Endodermal cell (in vitro differentiated cells): ENCODE data around the gene IL1RL2. TPM values are rescaled to one million over a fixed set of nuclear protein-coding genes. Genes with fewer than 3 reads are reported as not detected.

Experiments used
- DNase-seq: peaks from one replicate; pipeline ENCODE4 v3.0.0-alpha.2; 2017
- H3K27ac ChIP-seq: 2 replicates; pipeline ENCODE4 v1.5.1; 2013; ENCODE audit warnings: mild to moderate bottlenecking, low read depth, low read length, moderate library complexity
- H3K27me3 ChIP-seq: 2 replicates; pipeline ENCODE4 v1.6.1; 2013; ENCODE audit warnings: mild to moderate bottlenecking, low read length, moderate library complexity; ENCODE audit not compliant: insufficient read depth, control insufficient read depth, poor library complexity, severe bottlenecking
- H3K36me3 ChIP-seq: 2 replicates; pipeline ENCODE4 v1.7.0; 2013; ENCODE audit warnings: mild to moderate bottlenecking, low read length, moderate library complexity; ENCODE audit not compliant: control insufficient read depth, insufficient read depth
- H3K4me1 ChIP-seq: one replicate; pipeline ENCODE4 v1.7.0; 2013; ENCODE audit warnings: low read length; ENCODE audit not compliant: control insufficient read depth, insufficient read depth
- H3K4me3 ChIP-seq: 2 replicates; pipeline ENCODE4 v1.5.1; 2013; ENCODE audit warnings: mild to moderate bottlenecking, low read length, moderate library complexity
- H3K9ac ChIP-seq: 2 replicates; pipeline ENCODE4 v1.6.1; 2013; ENCODE audit warnings: mild to moderate bottlenecking, low read length, moderate library complexity; ENCODE audit not compliant: poor library complexity, severe bottlenecking; ENCODE audit errors: extremely low read depth
- H3K9me3 ChIP-seq: 2 replicates; pipeline ENCODE4 v1.6.1; 2013; ENCODE audit warnings: mild to moderate bottlenecking, low read length, moderate library complexity; ENCODE audit not compliant: control insufficient read depth
- H3K27ac Mint-ChIP-seq: 2 replicates; pipeline ENCODE4 v1.8.0; 2020; ENCODE audit warnings: mixed read lengths
- H3K27me3 Mint-ChIP-seq: 2 replicates; pipeline ENCODE4 v1.8.0; 2021; ENCODE audit warnings: mild to moderate bottlenecking, mixed read lengths; ENCODE audit not compliant: insufficient read depth
- H3K36me3 Mint-ChIP-seq: 2 replicates; pipeline ENCODE4 v1.8.0; 2020; ENCODE audit warnings: low read depth, mixed read lengths
- H3K4me1 Mint-ChIP-seq: 2 replicates; pipeline ENCODE4 v1.8.0; 2020; ENCODE audit warnings: mixed read lengths
- H3K4me3 Mint-ChIP-seq: 2 replicates; pipeline ENCODE4 v1.8.0; 2020; ENCODE audit warnings: mild to moderate bottlenecking, moderate library complexity, mixed read lengths
- H3K9me3 Mint-ChIP-seq: 2 replicates; pipeline ENCODE4 v1.8.0; 2020; ENCODE audit warnings: mild to moderate bottlenecking, mixed read lengths
- WGBS, 2 experiments: methylation state at CpG; one replicate each; pipeline versions ENCODE4 v1.1.5 to v1.1.7; 2013; ENCODE audit warnings: missing lambda C conversion rate in 2 of 2, mixed read lengths in 1 of 2; ENCODE audit not compliant: insufficient coverage in 1 of 2, insufficient read length in 1 of 2; 5-methylcytosine and 5-hydroxymethylcytosine counted together
- total RNA-seq, 2 donors: library from RNA; stranded (reverse); fragmentation: NEBNext Ultra II Directional in 1 of 2; extraction: Animal tissue kit (Norgen Biotek cat#: 25700) in 1 of 2; gene quantifications; 2 replicates in 1 of 2; 3 replicates in 1 of 2; pipeline ENCODE4 v1.2.1, GENCODE V29; 2021
- TF ChIP-seq, protein P1 (sequence below): fragments of 200-600 bp; sonication (generic); conservative IDR thresholded peaks from 2 replicates; pipeline ENCODE4 v1.5.0; 2021; ENCODE audit warnings: antibody characterized with exemption, mild to moderate bottlenecking

The IL1RL2 gene
- total RNA-seq, 2 donors from 2014 or later = 0.38 to 0.44 TPM

DNA sequence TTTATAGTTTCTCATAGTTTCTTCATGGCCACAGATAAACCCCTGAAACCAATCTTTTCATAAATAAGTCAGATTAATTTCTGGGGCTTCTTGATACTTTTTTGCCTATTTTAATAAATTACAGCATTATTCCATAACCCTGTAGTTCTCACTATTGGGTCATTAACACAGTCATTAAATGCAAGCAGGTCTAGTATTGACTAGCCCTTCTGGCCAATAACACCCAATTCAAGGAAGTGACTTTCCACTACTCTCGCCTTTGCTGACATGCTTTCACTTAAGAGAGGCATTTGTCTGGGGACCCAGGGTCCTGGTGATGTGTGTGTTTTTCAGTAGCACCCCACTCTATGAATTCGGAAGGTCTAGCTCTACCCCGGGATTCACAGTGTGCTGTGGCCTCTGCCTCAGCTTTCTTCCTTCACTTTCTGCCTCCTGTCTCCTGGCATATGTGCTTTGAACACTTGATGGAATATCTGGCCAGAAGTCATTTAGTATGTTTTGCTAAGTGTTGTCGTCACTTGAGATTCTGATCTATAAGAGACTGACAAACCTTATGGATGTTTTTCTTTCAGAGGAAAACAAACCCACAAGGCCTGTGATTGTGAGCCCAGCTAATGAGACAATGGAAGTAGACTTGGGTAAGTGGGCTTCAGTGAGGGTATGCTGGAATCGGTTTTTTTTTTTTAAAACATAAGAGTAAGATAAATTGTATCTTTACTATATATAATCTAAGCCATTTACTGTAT, 18.6 kb upstream of the IL1RL2 start:
- no peaks in the 10 kb centered on the region for H3K4me1 Mint-ChIP-seq
- Histone ChIP-seq H3K27me3 (no peaks in the 10 kb centered on the region), H3K9me3 (no peaks in the 10 kb centered on the region), H3K4me1 (no peaks in the 10 kb centered on the region), H3K36me3 (no peaks in the 10 kb centered on the region), H3K4me3 (no peak overlapping the region), H3K9ac (no peak overlapping the region), H3K27ac (no peak overlapping the region)
- H3K9me3 Mint-ChIP-seq = no peaks in the 10 kb centered on the region
- H3K4me3 Mint-ChIP-seq = no peak overlapping the region
- WGBS, 2 experiments = 94 to 100% methylated on average over 4 of the region's 5 CpGs
- H3K27ac Mint-ChIP-seq = no peak overlapping the region
- TF ChIP-seq, protein P1, sequence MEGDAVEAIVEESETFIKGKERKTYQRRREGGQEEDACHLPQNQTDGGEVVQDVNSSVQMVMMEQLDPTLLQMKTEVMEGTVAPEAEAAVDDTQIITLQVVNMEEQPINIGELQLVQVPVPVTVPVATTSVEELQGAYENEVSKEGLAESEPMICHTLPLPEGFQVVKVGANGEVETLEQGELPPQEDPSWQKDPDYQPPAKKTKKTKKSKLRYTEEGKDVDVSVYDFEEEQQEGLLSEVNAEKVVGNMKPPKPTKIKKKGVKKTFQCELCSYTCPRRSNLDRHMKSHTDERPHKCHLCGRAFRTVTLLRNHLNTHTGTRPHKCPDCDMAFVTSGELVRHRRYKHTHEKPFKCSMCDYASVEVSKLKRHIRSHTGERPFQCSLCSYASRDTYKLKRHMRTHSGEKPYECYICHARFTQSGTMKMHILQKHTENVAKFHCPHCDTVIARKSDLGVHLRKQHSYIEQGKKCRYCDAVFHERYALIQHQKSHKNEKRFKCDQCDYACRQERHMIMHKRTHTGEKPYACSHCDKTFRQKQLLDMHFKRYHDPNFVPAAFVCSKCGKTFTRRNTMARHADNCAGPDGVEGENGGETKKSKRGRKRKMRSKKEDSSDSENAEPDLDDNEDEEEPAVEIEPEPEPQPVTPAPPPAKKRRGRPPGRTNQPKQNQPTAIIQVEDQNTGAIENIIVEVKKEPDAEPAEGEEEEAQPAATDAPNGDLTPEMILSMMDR = no peak
- no peaks in the 10 kb centered on the region for H3K27me3 Mint-ChIP-seq
- H3K36me3 Mint-ChIP-seq = no peaks in the 10 kb centered on the region
- DNase-seq = no peak

DNA sequence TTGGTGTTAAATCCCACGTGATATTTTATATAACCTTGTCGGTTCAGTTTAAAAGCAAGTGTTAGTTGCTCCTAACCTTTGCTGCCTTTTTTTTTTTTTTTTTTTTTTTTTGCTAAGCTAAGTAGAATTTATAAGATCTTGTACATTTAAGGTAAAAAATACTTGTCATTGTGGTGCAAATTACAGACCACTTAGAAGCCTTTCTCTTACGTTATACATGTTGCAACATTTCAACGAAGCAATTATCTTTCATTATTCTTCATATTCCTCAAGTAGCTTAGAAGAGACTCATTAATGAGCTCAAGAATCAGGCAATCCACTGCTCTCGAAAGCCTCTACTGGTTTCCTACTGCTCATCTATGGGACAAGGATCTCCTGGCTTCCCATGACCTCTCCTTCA, 14.9 kb upstream of the IL1RL2 start:
- H3K9me3 Mint-ChIP-seq = no peaks in the 10 kb centered on the region
- Histone ChIP-seq H3K9me3 (no peaks in the 10 kb centered on the region), H3K4me3 (no peak overlapping the region), H3K36me3 (no peaks in the 10 kb centered on the region), H3K9ac (no peak overlapping the region), H3K4me1 (no peaks in the 10 kb centered on the region), H3K27me3 (no peaks in the 10 kb centered on the region), H3K27ac (no peak overlapping the region)
- H3K27ac Mint-ChIP-seq = no peak overlapping the region
- no peaks in the 10 kb centered on the region for H3K27me3 Mint-ChIP-seq
- TF ChIP-seq, protein P1 = no peak
- H3K4me3 Mint-ChIP-seq = no peak overlapping the region
- no peaks in the 10 kb centered on the region for H3K36me3 Mint-ChIP-seq
- H3K4me1 Mint-ChIP-seq = no peaks in the 10 kb centered on the region
- WGBS, 2 experiments = 83 to 90% methylated on average over 5 of the region's 5 CpGs
- DNase-seq = no peak

DNA sequence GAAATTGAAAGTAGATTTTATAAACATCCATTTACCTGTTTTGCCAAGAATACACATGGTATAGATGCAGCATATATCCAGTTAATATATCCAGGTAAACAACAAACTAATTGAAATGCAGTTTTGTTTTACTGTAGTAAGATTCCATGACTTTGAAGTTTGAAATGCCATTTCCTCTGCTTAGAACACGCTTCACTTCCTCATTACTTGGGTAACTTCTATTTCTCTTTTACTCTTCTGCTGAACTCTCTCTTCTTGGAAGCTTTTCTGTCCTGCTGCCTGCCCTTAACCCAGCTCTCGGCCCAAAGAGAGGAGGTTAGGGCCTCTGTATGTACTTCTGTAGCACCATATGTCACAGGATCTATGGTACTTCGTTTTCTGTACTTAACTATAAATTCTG, 14.1 kb upstream of the IL1RL2 start:
- H3K27ac ChIP-seq = no peak overlapping the region
- H3K27ac Mint-ChIP-seq = no peak overlapping the region
- no peak overlapping the region for H3K9ac ChIP-seq
- no peaks in the 10 kb centered on the region for H3K9me3 Mint-ChIP-seq
- H3K27me3 ChIP-seq = no peaks in the 10 kb centered on the region
- no peaks in the 10 kb centered on the region for H3K36me3 Mint-ChIP-seq
- no peak overlapping the region for H3K4me3 Mint-ChIP-seq
- no peaks in the 10 kb centered on the region for H3K9me3 ChIP-seq
- no peak for DNase-seq
- H3K4me1 Mint-ChIP-seq = no peaks in the 10 kb centered on the region
- whole genome bisulfite sequencing, 2 experiments = 88 to 100% methylated on average over 1 to 3 of the region's 3 CpGs
- no peak overlapping the region for H3K4me3 ChIP-seq
- TF ChIP-seq, protein P1 = no peak
- H3K36me3 ChIP-seq = no peaks in the 10 kb centered on the region
- H3K4me1 ChIP-seq = no peaks in the 10 kb centered on the region
- H3K27me3 Mint-ChIP-seq = no peaks in the 10 kb centered on the region
